WTC11 (cell line): ENCODE measurements around the gene FCHSD2. TPM values are rescaled to one million over a fixed set of nuclear protein-coding genes. Genes with fewer than 3 reads are reported as not detected.

Source experiments
- ATAC-seq: fragments of 200-7000 bp; cut with Tn5 transposase; 2 replicates; pipeline ENCODE4 v1.10.0; 2021; ENCODE audit warnings: mild to moderate bottlenecking, moderate library complexity
- CTCF ChIA-PET: fragments of 300-600 bp; sonication (Branson Sonifier 250); formaldehyde crosslinking; loops from one replicate; lab custom pipeline; 2021; ENCODE audit warnings: antibody characterized with exemption; lab: Charles Lee
- POLR2A ChIA-PET: fragments of 350-600 bp; sonication (Branson Sonifier 250); formaldehyde crosslinking; loops from one replicate; lab custom pipeline; 2021; ENCODE audit warnings: antibody characterized with exemption; lab: Charles Lee
- DNase-seq: peaks from one replicate; pipeline ENCODE4 v3.0.0; 2021; ENCODE audit warnings: low spot score
- H3K27ac Mint-ChIP-seq: 2 replicates; pipeline ENCODE4 v1.8.0; 2021; ENCODE audit warnings: mixed read lengths
- H3K27me3 Mint-ChIP-seq: 2 replicates; pipeline ENCODE4 v1.8.0; 2021; ENCODE audit warnings: low read depth, mild to moderate bottlenecking, moderate library complexity, mixed read lengths
- H3K36me3 Mint-ChIP-seq: 2 replicates; pipeline ENCODE4 v1.8.0; 2021; ENCODE audit warnings: mixed read lengths
- H3K4me1 Mint-ChIP-seq: 2 replicates; pipeline ENCODE4 v1.8.0; 2022; ENCODE audit warnings: mixed read lengths
- H3K4me3 Mint-ChIP-seq: 2 replicates; pipeline ENCODE4 v1.8.0; 2021; ENCODE audit warnings: mild to moderate bottlenecking, moderate library complexity, mixed read lengths
- H3K9me3 Mint-ChIP-seq: 2 replicates; pipeline ENCODE4 v1.8.0; 2021; ENCODE audit warnings: mixed read lengths
- ARID4B ChIP-seq: sonication (generic); formaldehyde crosslinking; IDR thresholded peaks from 2 replicates; pipeline ENCODE4 v1.8.0; 2023; ENCODE audit warnings: missing genetic modification reagents, mild to moderate bottlenecking, borderline replicate concordance
- CTCF ChIP-seq: fragments of 200-600 bp; IDR thresholded peaks from 2 replicates; pipeline ENCODE4 v1.8.0; 2022; ENCODE audit warnings: antibody characterized with exemption
- ELF4 ChIP-seq: sonication (generic); formaldehyde crosslinking; IDR thresholded peaks from 2 replicates; pipeline ENCODE4 v1.8.1; 2022; ENCODE audit warnings: low read depth, mild to moderate bottlenecking, moderate library complexity, missing genetic modification reagents
- ETV6 ChIP-seq: sonication (generic); formaldehyde crosslinking; IDR thresholded peaks from 2 replicates; pipeline ENCODE4 v1.8.1; 2022; ENCODE audit warnings: mild to moderate bottlenecking, missing genetic modification reagents
- FOXP4 ChIP-seq: sonication (generic); formaldehyde crosslinking; IDR thresholded peaks from 2 replicates; pipeline ENCODE4 v1.8.0; 2022; ENCODE audit warnings: mild to moderate bottlenecking, missing genetic modification reagents
- JAZF1 ChIP-seq: fragments of 250-450 bp; sonication (Bioruptor Pico); IDR thresholded peaks from 2 replicates; pipeline ENCODE4 v1.9.0; 2021; ENCODE audit warnings: moderate library complexity, mild to moderate bottlenecking, inconsistent platforms
- MYBL2 ChIP-seq: sonication (generic); formaldehyde crosslinking; IDR thresholded peaks from 2 replicates; pipeline ENCODE4 v1.8.1; 2023; ENCODE audit warnings: mild to moderate bottlenecking, moderate library complexity, missing genetic modification reagents
- NR2C2 ChIP-seq: sonication (generic); formaldehyde crosslinking; IDR thresholded peaks from 2 replicates; pipeline ENCODE4 v1.8.0; 2022; ENCODE audit warnings: mild to moderate bottlenecking, missing genetic modification reagents
- PRDM15 ChIP-seq: sonication (generic); formaldehyde crosslinking; IDR thresholded peaks from 2 replicates; pipeline ENCODE4 v1.8.0; 2022; ENCODE audit warnings: missing genetic modification reagents
- SP1 ChIP-seq: sonication (generic); formaldehyde crosslinking; conservative IDR thresholded peaks from 2 replicates; pipeline ENCODE4 v1.8.1; 2022; ENCODE audit warnings: missing genetic modification reagents
- TCF7 ChIP-seq: sonication (generic); formaldehyde crosslinking; IDR thresholded peaks from 2 replicates; pipeline ENCODE4 v1.8.0; 2022; ENCODE audit warnings: mild to moderate bottlenecking, low read depth, missing genetic modification reagents, moderate library complexity
- ZBTB43 ChIP-seq: sonication (generic); formaldehyde crosslinking; IDR thresholded peaks from 2 replicates; pipeline ENCODE4 v1.8.1; 2023; ENCODE audit warnings: mild to moderate bottlenecking, missing genetic modification reagents
- ZNF263 ChIP-seq: sonication (generic); formaldehyde crosslinking; IDR thresholded peaks from 2 replicates; pipeline ENCODE4 v1.8.1; 2022; ENCODE audit warnings: low read depth, mild to moderate bottlenecking, moderate library complexity, missing genetic modification reagents
- ZNF532 ChIP-seq: fragments of 250-450 bp; sonication (Bioruptor Pico); IDR thresholded peaks from 2 replicates; pipeline ENCODE4 v1.9.0; 2021; ENCODE audit warnings: mild to moderate bottlenecking, borderline replicate concordance
- total RNA-seq: library from RNA; stranded (reverse); gene quantifications from 3 replicates; pipeline ENCODE4 v1.2.3, GENCODE V29; 2021

FCHSD2 gene
- total RNA-seq, 1 experiment from 2014 or later: 10.1 TPM

- H3K27me3 Mint-ChIP-seq: no peaks in the 10 kb centered on the region
- no peak for ATAC-seq
- peaks cover 3% of the 10 kb centered on the region; the same call in 1 of the 2 replicates for H3K36me3 Mint-ChIP-seq
- H3K27ac Mint-ChIP-seq: no peak overlapping the region
- H3K9me3 Mint-ChIP-seq: peaks cover 6% of the 10 kb centered on the region; the same call in 1 of the 2 replicates
- H3K4me3 Mint-ChIP-seq: no peak overlapping the region
- CTCF ChIA-PET: no interaction called here
- POLR2A ChIA-PET: interaction anchor here (0.6 kb wide), 1 partner anchor 71 kb away, joined by 3 read pairs; no protein-coding TSS in a partner anchor
- TF ChIP-seq CTCF (no peak), JAZF1 (CRISPR knock-in tag) (no peak), PRDM15 (no peak), ELF4 (no peak), ZNF263 (no peak), NR2C2 (CRISPR knock-in tag) (no peak), TCF7 (no peak), SP1 (CRISPR knock-in tag) (no peak), ETV6 (CRISPR knock-in tag) (no peak)
- TF ChIP-seq, all 79 proteins: peak for 0
- 0 out of 2 replicates have a peak, but pooled peaks cover 6% of the 10 kb centered on the region for H3K4me1 Mint-ChIP-seq
- no peak for DNase-seq
Observed at GRCh38 chr11:73129198-73129597, 12.9 kb downstream of the FCHSD2 start.

- DNase-seq (no peak), ATAC-seq (no peak)
- Mint-ChIP-seq H3K4me1 (0 out of 2 replicates have a peak, but pooled peaks cover 6% of the 10 kb centered on the region), H3K9me3 (peaks cover 11% of the 10 kb centered on the region; the same call in 1 of the 2 replicates), H3K36me3 (peaks cover 3% of the 10 kb centered on the region; the same call in 1 of the 2 replicates), H3K27me3 (no peaks in the 10 kb centered on the region), H3K4me3 (no peak overlapping the region), H3K27ac (peak overlapping the region; percentile 30; the same call in 1 of the 2 replicates)
- POLR2A ChIA-PET: interaction anchor here (0.7 kb wide), 1 partner anchor 16 kb away, joined by 3 read pairs; no protein-coding TSS in a partner anchor
- CTCF ChIA-PET: interaction anchor here (1.5 kb wide), 1 partner anchor 15 kb away, joined by 6 read pairs; the partner anchor contains the start of gene FCHSD2
- TF ChIP-seq ETV6 (CRISPR knock-in tag): no peak
- no peak for TF ChIP-seq ARID4B (CRISPR knock-in tag)
- TF ChIP-seq ZNF532: no peak
- no peak for TF ChIP-seq FOXP4
- no peak for TF ChIP-seq MYBL2 (CRISPR knock-in tag)
- no peak for TF ChIP-seq ZBTB43 (CRISPR knock-in tag)
Observed at GRCh38 chr11:73126804-73127480, 15.2 kb downstream of the FCHSD2 start.
